ENCODE results near the gene MSANTD1.

DNA sequence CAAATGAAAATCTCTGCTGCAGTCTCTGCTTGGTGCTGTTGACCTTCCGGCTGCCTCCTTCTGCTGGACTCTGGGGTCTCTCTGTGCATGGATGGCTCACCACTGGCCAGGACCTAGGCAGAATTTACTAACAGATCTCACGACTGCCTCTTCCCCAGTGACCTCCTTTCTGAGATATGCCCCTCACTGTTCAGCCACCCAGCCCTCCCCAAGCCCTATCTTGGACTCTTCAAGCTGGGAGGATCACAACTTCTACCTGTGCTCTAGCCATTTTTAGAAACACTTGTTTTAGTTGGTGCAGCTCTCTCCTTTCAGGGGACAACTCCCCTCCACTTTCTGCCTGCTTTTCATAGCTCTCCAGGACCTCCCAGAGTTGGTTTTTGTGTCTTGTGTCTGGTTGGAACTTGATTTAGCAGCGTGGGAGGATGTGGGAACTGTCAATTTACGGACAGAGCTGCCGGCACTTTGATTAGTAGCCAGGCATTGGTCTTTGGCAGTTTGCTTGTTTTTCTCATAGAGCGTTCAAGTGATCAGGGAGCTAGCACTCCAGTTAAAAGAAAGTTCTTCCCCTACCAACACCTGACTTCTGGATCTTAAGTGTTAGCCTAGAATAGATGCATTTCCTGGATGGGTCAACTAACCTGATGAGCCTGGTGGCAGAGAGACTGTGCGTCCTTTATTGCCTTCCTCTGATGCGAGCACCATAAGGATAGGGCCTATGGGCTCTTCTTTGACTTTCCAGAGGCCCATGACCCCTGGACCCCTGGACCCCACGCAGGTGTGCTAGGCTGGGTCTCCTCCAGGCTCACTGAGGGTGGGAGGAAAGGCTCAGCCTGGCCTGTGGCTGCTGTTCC lies 50.4 kb downstream of the MSANTD1 start:
- TF ChIP-seq, protein P1, sequence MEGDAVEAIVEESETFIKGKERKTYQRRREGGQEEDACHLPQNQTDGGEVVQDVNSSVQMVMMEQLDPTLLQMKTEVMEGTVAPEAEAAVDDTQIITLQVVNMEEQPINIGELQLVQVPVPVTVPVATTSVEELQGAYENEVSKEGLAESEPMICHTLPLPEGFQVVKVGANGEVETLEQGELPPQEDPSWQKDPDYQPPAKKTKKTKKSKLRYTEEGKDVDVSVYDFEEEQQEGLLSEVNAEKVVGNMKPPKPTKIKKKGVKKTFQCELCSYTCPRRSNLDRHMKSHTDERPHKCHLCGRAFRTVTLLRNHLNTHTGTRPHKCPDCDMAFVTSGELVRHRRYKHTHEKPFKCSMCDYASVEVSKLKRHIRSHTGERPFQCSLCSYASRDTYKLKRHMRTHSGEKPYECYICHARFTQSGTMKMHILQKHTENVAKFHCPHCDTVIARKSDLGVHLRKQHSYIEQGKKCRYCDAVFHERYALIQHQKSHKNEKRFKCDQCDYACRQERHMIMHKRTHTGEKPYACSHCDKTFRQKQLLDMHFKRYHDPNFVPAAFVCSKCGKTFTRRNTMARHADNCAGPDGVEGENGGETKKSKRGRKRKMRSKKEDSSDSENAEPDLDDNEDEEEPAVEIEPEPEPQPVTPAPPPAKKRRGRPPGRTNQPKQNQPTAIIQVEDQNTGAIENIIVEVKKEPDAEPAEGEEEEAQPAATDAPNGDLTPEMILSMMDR (IDR thresholded peaks at IDR 0.05; ENCODE audit: insufficient read depth, low read length): no peak
- no peak for TF ChIP-seq POLR2AphosphoS5 (IDR thresholded peaks at IDR 0.05; ENCODE audit: low read depth)
- TF ChIP-seq REST (IDR thresholded peaks at IDR 0.05; ENCODE audit: insufficient replicate concordance, low read depth): no peak
- no peak for TF ChIP-seq GABPA (IDR thresholded peaks at IDR 0.05; ENCODE audit: low read depth)

All from HL-60 (cell line).